ENCODE data around the gene RASSF8.
A peak's percentile ranks its signal among the peaks of the same experiment; 100 is the strongest.

Gene RASSF8

DNA sequence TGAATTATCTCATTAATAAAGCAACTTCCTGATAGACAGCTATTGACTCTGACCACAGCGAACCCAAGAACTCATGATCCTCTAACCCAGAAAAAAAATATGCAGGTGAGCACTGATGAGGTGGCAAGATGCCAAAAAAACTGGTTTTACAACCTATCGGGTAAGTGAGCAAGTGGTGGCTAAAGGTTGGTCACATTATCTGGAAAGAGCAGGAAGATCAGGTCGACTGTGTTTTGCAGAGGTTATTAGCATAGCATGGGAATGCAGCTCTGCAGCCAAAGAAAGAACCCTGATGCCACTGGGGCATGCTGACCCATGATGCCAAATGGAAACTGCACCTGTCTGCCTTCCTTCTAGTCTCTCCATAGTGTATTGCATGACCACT, 142.9 kb downstream of the RASSF8 start:
- TF ChIP-seq CEBPB (IDR thresholded peaks at IDR 0.05), result no peak
- TF ChIP-seq TCF12 (IDR thresholded peaks at IDR 0.05; ENCODE audit: low read depth), result peak; percentile 87
- no peak; the same call in 1 of the 2 replicates for TF ChIP-seq RAD21 (IDR thresholded peaks at IDR 0.05; ENCODE audit: low read depth)
- peak; percentile 73 for TF ChIP-seq TEAD4 (IDR thresholded peaks at IDR 0.05)
- no peak for TF ChIP-seq TAF1 (IDR thresholded peaks at IDR 0.05; ENCODE audit: low read depth)
- no peak for TF ChIP-seq EGR1 (IDR thresholded peaks at IDR 0.05)
- no peak for TF ChIP-seq CREB1 (IDR thresholded peaks at IDR 0.05; ENCODE audit: low read depth)
- peak; percentile 69; the same call in 1 of the 2 replicates for TF ChIP-seq EP300 (IDR thresholded peaks at IDR 0.05; ENCODE audit: borderline replicate concordance)
- TF ChIP-seq, protein P1, sequence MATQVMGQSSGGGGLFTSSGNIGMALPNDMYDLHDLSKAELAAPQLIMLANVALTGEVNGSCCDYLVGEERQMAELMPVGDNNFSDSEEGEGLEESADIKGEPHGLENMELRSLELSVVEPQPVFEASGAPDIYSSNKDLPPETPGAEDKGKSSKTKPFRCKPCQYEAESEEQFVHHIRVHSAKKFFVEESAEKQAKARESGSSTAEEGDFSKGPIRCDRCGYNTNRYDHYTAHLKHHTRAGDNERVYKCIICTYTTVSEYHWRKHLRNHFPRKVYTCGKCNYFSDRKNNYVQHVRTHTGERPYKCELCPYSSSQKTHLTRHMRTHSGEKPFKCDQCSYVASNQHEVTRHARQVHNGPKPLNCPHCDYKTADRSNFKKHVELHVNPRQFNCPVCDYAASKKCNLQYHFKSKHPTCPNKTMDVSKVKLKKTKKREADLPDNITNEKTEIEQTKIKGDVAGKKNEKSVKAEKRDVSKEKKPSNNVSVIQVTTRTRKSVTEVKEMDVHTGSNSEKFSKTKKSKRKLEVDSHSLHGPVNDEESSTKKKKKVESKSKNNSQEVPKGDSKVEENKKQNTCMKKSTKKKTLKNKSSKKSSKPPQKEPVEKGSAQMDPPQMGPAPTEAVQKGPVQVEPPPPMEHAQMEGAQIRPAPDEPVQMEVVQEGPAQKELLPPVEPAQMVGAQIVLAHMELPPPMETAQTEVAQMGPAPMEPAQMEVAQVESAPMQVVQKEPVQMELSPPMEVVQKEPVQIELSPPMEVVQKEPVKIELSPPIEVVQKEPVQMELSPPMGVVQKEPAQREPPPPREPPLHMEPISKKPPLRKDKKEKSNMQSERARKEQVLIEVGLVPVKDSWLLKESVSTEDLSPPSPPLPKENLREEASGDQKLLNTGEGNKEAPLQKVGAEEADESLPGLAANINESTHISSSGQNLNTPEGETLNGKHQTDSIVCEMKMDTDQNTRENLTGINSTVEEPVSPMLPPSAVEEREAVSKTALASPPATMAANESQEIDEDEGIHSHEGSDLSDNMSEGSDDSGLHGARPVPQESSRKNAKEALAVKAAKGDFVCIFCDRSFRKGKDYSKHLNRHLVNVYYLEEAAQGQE (IDR thresholded peaks at IDR 0.05; ENCODE audit: low read depth), result no peak
- no peak for TF ChIP-seq YY1 (IDR thresholded peaks at IDR 0.05; ENCODE audit: low read depth)
- TF ChIP-seq ZBTB7A (IDR thresholded peaks at IDR 0.05; ENCODE audit: low read depth), result no peak
- peak; percentile 40; the same call in 1 of the 2 replicates for TF ChIP-seq FOXM1 (IDR thresholded peaks at IDR 0.05; ENCODE audit: borderline replicate concordance, low read depth)
- peak; percentile 34; the same call in 1 of the 2 replicates for TF ChIP-seq USF1 (IDR thresholded peaks at IDR 0.05)
- peak; percentile 98 for TF ChIP-seq NFIC (IDR thresholded peaks at IDR 0.05)
- TF ChIP-seq MAX (IDR thresholded peaks at IDR 0.05), result peak; percentile 76; the same call in 1 of the 2 replicates

DNA sequence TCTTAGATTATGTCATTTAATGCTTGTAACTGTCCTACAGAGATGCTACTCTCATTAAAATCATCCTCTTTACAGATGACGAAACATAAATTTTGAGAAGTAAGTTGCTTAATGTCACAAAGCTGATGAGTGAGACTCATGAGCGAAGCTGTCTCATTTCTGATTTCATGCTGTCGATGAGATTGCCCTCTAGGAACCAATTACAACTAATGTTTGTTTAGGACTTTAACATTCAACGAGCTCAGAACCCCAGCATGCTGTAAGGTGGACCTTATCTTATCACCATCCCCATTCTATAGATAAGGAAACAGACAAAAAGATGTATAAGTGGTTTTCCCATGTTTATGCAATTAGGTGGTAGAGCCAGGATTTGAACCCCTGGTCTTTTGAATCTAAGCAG, 143.3 kb downstream of the RASSF8 start:
- TF ChIP-seq EP300 (IDR thresholded peaks at IDR 0.05; ENCODE audit: borderline replicate concordance) (no peak), CREB1 (IDR thresholded peaks at IDR 0.05; ENCODE audit: low read depth) (no peak), TAF1 (IDR thresholded peaks at IDR 0.05; ENCODE audit: low read depth) (no peak), EGR1 (IDR thresholded peaks at IDR 0.05) (no peak), YY1 (IDR thresholded peaks at IDR 0.05; ENCODE audit: low read depth) (no peak), TCF12 (IDR thresholded peaks at IDR 0.05; ENCODE audit: low read depth) (no peak), USF1 (IDR thresholded peaks at IDR 0.05) (no peak), CEBPB (IDR thresholded peaks at IDR 0.05) (no peak), RAD21 (IDR thresholded peaks at IDR 0.05; ENCODE audit: low read depth) (no peak), NFIC (IDR thresholded peaks at IDR 0.05) (no peak), MAX (IDR thresholded peaks at IDR 0.05) (no peak), ZBTB7A (IDR thresholded peaks at IDR 0.05; ENCODE audit: low read depth) (no peak), TEAD4 (IDR thresholded peaks at IDR 0.05) (no peak), FOXM1 (IDR thresholded peaks at IDR 0.05; ENCODE audit: borderline replicate concordance, low read depth) (no peak)
- TF ChIP-seq, protein P1 (IDR thresholded peaks at IDR 0.05; ENCODE audit: low read depth), result no peak

- no peak for TF ChIP-seq EGR1 (IDR thresholded peaks at IDR 0.05)
- no peak for TF ChIP-seq TCF12 (IDR thresholded peaks at IDR 0.05; ENCODE audit: low read depth)
Measured at GRCh38 chr12:26102953-26103352, 144.5 kb downstream of the RASSF8 start.

GRCh38 chr12:26106347-26106746, 147.9 kb downstream of the RASSF8 start:
- no peak for TF ChIP-seq RAD21 (IDR thresholded peaks at IDR 0.05; ENCODE audit: low read depth)
- TF ChIP-seq NFIC (IDR thresholded peaks at IDR 0.05), result no peak
- no peak for TF ChIP-seq FOXM1 (IDR thresholded peaks at IDR 0.05; ENCODE audit: borderline replicate concordance, low read depth)
- no peak for TF ChIP-seq YY1 (IDR thresholded peaks at IDR 0.05; ENCODE audit: low read depth)
- no peak for TF ChIP-seq CREB1 (IDR thresholded peaks at IDR 0.05; ENCODE audit: low read depth)
- no peak for TF ChIP-seq CEBPB (IDR thresholded peaks at IDR 0.05)
- no peak for TF ChIP-seq MAX (IDR thresholded peaks at IDR 0.05)
- no peak for TF ChIP-seq ZBTB7A (IDR thresholded peaks at IDR 0.05; ENCODE audit: low read depth)
- TF ChIP-seq TCF12 (IDR thresholded peaks at IDR 0.05; ENCODE audit: low read depth), result no peak

- TF ChIP-seq MAX (IDR thresholded peaks at IDR 0.05) (no peak), ZBTB7A (IDR thresholded peaks at IDR 0.05; ENCODE audit: low read depth) (no peak), RAD21 (IDR thresholded peaks at IDR 0.05; ENCODE audit: low read depth) (no peak)
Measured at GRCh38 chr12:26108915-26109314, 150.4 kb downstream of the RASSF8 start.

- TF ChIP-seq CREB1 (IDR thresholded peaks at IDR 0.05; ENCODE audit: low read depth) (no peak), CEBPB (IDR thresholded peaks at IDR 0.05) (no peak), TCF12 (IDR thresholded peaks at IDR 0.05; ENCODE audit: low read depth) (no peak), TEAD4 (IDR thresholded peaks at IDR 0.05) (no peak)
- TF ChIP-seq, protein P1 (IDR thresholded peaks at IDR 0.05; ENCODE audit: low read depth), result no peak
Measured at GRCh38 chr12:26109343-26109881, 150.9 kb downstream of the RASSF8 start.

All from Ishikawa (cell line).